ENCODE results near the gene TCL1B.

Gene TCL1B

DNA sequence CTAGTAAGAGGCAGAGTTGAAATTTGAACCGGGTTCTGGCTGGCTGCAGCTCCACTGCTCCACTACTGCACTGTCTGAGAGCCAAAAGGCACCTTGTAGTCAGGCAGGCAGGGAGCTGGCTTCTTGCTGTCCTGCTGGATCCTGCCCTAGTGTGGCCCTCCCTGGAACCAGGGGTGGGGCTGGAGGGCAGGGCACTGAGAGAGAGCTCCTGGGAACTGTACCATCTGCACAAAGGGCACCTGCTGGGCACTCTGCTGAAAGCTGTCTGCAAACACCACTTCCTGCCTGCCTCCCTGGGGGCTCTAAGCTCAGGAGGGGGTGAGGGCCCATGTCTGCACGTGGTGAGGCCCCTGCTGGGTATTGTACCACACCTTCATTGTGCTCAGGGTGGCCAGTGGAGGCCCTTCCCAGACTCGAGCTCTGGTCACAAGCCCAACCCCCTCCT is 19.0 kb upstream of the TCL1B start:
- DNase-seq: no peak

DNA sequence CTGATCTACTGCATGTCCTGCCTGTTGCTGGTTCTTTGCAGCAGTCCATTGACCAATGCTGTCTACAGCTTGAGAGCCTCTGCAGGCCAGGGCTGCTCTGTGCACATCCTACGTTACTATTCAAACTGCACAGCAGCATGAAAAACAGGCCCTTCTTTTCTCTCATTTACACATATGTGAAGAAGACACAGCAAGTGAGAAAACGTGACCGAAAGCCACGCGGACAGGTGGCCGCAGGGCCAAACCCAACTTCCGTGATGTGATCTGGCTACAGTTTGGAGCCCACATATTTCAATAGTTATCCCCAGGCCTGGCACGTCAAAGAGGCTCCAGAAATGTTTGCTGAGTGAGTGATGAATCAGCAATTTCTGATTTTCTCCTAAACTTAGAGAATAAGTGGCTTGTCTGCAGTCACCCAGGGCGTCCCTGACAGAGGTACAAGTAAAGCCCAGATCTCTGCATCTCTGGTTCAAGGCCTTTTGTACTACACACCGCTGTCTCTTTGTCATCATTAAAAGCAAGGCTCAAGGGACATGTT is 17.9 kb upstream of the TCL1B start:
- no peak for DNase-seq

DNA sequence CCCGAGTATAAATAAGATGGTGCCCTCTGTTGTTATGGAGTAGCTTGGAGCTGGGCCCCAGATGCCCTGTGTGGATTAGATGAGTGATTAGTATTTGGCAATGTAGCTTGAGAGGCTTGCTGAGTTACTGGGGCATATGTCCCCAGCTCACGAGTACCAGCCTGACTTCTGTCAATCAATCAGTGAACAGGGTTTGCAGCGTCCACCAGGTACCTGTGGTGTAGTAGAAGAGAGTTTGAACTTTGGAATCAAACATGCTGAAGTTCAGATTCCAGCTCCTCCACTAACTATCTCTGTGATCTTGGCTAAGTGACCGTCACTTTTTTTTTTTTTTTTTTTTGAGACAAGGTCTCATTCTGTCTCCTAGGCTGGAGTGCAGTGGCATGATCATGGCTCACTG is 11.6 kb upstream of the TCL1B start:
- no peak for DNase-seq

DNA sequence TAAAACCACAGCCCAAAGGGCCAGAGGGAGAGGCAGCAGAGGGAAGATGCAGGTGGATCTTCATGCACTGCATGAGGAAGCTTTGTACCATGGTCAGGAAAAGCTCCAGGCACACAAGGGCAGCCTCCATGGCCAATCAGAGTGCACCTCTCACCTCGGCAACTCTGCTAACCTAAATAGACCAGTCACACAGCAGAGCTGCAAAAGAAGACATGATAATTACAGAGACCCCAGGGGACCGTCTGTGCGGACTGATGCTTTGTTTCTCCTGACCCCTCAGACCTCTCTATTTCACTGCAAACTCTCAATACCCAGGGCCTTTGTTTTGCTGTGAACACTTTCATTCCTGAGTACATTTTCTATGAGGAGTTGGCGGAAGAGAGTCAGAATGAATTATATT is 10.7 kb upstream of the TCL1B start:
- DNase-seq: no peak

DNA sequence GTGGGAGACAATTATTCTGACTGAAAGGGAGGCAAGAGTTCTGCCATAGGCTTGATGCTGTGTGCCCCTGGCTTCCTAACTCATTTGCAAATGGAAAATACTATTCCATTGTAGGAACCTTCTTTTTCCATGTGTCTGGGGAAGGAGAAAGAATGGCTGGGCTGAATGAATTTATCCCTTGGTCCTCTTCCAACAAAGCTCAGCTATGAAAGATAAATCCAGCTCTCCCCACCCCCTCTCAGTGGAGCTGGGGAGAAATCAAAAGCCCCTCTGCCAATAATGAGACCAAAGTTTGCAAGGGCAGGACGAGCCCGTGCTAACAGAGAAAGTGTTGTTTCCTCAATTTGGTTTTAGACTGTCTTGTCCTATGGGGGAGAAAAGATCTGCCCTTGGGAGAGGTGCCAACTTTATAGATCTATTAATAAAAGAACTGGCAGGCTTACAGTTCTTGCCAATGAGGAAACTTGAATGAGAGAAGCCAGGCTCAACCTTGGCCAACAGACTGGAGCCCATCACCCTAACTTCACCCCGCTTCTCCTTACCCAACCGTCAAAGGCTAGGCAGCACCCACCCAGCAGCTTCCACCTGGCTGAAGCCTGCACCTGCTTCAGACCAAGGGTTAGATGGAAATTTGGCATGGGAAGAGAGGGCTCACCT is 8.9 kb upstream of the TCL1B start:
- no peak for DNase-seq

DNA sequence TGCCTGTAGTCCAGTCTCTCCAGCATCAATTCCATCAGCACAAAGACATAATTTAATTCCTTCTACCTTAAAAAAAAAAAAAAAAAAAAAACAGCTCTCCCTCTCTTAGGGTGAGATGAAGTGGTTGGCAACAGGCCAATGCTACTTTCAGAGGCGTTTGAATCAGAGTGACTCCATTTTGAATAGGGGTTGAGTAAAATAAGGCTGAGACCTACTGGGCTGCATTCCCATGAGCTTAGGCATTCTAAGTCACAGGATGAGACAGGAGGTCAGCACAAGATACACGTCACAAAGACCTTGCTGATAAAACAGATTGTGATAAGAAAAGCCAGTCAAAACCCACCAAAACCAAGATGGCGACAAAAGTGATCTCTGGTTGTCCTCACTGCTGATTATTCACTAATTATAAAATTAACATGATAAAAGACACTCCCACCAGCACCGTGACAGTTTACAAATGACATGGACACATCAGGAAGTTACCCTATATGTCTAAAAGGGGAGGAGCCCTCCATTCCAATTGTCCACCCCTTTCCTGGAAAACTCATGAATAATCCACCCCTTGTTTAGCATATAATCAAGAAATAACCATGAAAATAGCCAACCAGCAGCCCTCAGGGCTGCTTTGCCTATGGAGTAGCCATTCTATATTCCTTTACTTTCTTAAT is 6.9 kb upstream of the TCL1B start:
- DNase-seq: no peak

DNA sequence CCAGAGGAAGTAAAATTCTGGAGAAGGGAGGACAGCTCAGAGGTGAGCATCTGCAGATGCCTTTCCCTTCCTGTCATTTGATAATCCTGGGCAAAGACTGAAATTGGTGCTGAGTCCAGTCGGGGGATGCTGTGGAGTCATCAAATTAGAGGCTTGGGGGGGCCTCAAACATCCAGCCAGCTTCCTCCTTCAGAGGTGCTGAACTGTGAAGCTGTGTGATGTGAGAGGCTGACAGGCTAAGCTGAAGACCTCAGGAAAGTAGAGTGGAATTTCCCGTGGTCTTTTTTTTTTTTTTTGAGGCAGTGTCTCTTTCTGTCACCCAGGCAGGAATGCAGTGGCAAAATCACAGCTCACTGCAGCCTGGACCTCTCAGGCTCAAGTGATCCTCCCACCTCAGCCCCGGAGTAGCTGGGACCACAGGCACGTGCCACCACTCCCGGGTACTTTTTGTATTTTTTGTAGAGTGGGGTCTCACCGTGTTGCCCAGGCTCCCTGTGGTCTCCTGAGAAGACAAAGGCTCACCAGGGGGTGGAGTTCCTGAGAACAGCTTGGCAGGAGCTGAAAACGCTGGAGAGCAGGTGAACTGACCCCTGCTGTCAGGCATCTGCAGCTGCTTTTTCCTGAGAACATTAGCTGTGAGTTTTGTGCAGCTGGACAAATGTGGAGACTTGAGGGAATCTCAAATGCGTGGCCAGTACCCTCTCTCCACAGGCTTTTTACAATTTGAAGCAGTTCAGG is 6.1 kb upstream of the TCL1B start:
- DNase-seq: no peak

DNA sequence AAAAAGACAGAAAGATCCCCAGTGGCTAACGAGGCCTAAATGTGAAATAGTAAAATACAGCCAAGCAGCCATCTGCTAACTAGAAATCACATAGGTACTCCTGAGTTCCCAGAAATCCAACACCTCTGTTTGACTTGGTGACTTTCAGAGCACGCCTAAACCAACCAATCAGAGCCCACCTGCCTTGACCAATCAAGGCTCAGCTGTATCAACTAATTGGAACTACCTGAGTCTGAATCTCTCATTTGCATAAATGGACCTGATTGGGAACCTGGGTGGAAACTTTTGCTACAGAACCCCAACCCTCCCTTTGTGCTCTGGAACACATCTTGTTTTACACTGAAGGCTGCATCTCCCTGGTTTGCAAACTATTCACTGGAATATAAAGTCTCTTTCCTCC is 5.1 kb upstream of the TCL1B start:
- no peak for DNase-seq

DNA sequence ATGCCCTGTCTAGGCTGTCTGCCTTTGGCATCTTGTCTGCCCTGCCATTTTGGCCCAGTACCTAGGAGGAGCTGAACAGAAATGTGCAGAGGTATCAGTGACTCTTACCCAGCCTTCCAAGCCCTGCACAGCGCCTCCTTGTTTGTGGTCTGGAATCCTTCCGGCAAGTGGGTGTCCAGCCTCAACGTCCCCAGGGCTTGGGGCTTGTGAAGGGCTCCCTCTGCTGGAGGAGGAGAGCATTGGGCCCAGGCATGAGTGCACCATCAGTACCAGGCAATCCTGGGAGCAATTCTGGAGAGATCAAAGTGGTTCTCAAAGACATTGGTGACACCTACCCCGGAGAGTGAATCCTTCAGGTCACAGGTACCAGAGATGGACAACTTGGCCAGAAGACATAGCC is 2.4 kb upstream of the TCL1B start:
- no peak for DNase-seq

DNA sequence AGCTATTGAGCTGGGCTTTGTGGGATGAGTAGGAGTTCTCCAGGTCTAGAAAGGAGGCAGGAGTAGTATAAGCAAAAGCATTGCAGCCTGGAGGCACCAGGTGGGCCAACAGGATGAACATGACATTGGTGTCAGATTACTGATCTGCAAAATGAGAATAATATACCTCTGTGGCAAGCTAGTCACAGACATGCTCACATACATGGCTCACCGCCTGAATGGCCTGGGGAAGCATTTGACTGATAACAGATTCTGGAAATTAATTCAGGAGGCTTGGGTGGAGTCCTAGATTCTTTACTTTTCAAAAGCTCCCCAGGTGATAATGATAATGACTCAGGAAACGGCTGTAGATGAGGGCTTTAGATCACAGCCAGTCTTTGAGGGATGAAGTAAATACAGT is 709 bp downstream of the TCL1B start:
- DNase-seq: no peak

DNA sequence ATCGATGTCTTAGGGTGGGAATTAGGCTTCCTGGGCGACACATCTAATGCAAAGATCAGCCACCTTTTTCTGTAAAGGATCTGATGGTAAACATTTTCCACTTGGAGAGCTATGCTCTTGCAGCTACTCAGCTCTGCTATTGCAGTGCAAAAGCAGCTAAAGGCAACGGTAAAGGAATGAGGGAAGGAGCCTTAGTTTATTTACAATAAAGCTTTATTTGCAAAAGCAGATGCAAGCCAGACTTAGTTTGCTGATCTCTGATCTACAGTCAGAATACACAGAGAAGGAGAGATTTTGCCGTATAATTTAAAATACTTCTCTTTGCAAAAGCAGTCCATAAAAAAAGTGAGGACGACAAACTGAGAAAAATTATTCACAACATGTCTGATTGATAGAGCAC is 3.2 kb downstream of the TCL1B start:
- DNase-seq: no peak

DNA sequence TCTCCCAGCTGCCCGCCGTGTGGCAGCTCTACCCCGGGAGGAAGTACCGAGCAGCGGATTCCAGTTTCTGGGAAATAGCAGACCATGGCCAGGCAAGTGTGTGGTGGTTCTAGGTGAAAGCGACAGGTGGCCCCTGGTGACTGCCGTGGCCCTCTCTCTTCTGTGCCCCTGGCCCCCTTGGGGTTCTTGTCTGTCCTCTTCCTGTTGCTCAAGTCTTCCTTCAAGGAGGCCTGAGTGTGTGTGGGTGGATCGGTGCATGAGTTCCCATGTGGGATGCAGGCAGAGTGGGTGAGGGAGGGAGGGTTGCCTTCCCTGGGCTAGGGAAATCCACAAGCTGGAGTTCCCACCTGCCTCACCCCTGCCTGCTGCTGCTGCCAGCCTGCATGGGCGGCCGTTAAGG is 4.6 kb downstream of the TCL1B start:
- no peak for DNase-seq

DNA sequence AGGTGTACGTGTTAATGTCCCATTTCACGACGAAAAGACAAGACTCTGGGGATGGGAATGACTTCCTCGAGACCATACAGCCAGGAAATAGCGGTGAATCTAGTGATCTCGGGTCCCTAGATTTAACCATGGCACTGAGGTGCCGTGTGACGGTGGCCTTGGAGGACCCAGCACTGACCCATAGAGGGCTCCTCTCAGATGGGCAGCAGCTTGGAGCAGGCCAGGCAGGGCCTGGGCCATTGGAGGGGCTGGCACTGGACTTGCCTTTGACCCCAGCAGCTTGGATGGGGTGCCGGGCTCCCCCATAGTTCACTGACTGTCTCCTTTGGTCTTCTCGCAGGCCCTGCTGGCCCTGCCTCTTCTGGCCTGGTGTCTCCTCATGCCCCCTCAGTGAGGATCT is 5.4 kb downstream of the TCL1B start:
- DNase-seq: no peak

DNA sequence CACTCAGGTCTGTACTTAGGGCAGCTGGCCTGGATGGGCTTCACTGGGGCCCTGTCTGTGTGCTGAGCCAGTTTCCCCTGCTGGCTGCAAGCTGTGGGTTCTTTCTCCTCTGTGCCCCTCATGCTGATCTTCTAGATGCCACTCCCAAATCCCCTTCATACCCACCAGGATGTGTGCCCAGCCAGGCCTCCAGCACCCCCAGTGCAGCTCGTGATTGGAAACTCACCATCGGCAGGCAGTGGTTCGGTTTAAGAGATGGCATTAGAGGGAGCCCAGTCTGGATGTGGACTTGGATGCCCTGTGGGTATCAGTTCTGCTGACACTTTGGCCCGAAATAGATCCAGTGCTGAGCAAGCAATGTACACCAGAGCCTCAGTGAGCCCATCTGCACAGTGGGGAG is 5.9 kb downstream of the TCL1B start:
- no peak for DNase-seq

DNA sequence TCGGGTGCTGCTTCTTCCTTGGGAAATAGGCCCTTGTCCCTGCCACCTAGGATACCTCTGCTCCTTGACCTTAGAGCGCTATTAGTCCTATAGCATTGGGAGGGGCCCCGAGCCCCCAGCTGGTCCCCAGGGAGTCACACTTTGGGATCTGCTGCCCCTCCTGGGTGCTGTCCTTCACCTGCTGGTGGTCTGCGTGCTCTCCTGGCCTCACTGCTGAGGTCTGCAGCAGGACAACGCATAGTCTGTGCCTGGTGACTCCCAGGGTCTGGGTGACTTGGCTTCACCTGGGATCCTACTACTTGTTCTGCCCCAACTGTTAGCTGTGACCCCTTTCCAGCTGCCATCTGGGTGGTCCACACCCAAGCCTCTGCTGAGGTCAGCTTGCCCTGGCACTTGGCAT is 8.8 kb downstream of the TCL1B start:
- no peak for DNase-seq

DNA sequence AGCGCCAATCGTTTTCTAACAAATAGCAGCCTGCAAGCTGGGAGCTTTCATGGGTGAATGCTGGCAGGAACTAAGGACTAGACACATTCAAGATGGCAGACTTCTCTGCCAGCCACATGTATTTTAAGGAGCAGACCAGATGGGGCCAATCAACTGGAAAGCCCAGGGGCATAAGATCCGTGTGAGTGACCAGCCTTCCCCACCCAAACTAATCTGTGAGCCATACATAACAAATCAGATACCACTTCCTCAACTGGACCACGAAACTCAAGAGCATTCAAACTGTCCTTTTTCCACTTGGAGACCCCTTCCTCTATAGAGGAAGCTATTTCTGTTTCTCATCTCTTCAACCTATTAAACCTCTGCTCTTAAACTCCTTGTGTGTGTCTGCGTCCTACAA is 9.7 kb downstream of the TCL1B start:
- DNase-seq: no peak

DNA sequence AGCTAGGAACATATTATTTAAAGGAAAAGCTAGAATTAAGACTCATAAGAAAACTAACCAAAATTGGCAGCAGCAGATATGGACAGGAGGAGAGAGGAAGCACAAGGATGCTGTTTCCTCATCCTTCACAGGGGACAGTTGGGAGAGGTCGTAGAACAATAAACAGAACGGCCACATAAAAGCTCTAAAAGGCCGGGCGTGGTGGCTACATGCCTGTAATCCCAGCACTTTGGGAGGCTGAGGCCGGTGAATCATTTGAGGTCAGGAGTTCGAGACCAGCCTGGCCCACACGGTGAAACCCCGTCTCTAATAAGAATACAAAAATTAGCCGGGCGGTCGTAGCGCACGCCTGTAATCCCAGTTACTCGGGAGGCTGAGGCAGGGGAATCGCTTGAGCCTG is 10.5 kb downstream of the TCL1B start:
- no peak for DNase-seq

DNA sequence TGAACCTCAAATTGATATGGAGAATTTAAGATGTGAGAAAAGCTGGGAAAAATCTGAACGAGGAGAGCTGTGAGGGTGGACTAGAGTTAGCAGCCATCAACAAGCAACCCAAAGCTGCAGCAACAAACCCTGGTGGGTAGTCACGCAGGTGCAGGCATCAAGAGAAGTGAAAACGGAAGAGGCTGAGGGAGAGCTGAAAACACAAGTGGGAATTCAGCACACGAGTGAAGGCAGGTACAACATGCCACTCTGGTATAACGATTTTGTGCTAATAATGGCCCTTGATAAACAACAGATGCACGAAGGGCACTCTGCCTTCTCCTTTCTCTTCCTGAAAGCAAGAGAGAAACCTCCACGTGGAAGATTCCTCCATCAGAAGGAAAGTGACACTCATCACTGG is 11.5 kb downstream of the TCL1B start:
- no peak for DNase-seq

DNA sequence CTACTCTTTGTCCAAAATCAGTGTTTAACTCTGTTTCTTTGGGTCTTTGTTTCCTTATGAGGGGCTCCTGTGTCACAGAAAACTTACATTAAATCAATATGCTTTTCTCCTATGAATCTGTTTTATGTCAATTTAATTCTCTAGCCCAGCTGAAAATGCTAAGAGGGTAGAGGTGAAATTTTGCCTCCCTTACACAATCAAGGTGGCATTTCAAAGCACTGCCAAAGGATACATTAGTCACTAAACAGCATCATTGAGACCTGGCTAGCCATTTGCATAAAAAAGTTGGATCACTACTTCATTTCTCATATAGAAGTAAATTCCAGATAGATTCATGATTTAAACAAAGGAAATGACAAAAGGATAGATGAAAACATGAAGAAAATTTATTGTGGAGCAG is 12.1 kb downstream of the TCL1B start:
- DNase-seq: no peak

DNA sequence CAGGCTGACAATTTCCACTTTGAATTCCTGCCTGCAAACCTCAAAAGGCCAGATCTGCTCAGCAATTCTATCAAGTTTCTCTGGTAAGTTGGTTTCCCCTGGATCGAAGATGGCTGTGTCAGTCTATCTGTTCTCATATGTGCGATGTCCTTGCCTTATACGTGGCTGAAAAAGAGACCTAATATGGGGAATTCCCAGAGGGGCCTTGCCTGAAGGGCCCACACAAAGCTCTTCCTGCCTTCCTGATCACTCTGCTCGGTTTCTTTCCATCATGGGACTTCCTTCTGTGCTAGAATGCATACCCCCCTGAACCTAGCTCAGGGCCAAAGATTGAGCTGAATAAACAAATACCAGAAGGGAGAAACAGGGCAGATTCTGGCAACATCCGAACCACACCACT is 13.2 kb downstream of the TCL1B start:
- DNase-seq: no peak

DNA sequence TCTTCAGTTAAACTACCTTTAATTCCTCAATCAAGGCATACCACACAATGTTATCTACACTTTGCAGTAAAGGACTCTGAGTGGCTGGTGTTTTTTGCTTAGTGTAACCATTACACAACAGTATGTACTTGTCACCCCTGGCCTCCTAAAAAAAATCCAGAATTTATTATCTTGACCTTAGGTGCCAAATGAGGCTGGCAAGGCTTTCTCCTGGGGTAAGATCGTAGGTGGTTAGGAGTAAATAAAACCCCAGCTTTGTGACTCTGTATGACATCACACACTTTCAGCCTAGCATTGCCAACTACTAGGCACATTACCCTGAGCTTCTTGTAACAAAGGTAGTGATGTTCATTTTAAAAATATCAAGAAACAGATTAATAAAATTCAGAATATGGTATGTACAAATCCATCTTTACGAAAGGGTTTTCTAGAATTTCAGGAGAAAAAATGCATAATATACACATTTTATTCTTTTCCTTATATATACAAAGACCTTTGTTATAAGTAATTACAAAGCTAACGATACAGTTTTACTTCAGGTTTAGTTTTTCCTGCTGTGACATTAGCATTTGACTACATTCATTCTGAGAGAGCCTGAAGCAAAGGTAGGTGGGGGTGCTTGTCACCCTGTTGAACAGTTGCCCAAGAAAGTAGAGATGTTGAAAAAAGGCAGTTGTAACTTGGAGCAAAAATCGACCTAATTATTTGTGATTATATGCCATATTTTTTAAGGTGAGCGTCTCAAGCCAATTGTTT is 14.2 kb downstream of the TCL1B start:
- no peak for DNase-seq

DNA sequence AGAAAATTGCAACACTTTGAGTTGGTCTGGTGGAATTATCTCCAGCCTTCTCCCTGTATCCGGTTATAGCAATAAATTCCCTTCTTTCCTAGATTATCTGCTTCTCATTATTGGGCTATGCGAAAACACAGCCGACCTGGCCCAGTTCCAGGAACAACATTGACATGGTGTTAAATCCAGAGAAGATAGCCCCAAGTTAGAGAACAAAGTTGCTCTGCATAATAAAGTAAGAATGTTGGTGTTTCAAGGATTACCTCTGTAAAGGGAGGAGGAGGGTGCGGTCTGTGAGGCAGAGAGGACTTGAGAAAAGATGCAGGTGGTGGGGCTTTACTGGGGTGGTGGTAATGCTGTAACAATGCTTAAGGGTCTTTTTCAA is 15.6 kb downstream of the TCL1B start:
- DNase-seq: no peak

DNA sequence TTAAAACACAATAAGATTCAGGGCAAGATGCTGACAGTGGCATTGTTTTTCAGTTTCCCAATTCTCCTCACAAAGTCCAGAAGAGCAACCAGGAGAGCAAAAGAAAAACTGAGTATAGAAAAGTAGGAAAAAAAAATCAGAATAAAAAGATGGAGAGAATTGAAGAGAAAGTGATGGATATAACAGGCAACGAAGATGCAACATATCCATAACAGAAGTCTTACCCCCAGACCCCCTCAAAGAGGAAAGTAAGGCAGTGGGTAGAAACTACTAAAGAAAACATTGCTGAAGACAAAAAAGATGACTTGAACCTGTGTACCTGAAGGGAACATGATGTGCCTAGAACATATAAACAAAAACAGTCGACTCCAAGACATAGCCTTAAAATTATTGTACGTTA is 17.1 kb downstream of the TCL1B start:
- DNase-seq: no peak

DNA sequence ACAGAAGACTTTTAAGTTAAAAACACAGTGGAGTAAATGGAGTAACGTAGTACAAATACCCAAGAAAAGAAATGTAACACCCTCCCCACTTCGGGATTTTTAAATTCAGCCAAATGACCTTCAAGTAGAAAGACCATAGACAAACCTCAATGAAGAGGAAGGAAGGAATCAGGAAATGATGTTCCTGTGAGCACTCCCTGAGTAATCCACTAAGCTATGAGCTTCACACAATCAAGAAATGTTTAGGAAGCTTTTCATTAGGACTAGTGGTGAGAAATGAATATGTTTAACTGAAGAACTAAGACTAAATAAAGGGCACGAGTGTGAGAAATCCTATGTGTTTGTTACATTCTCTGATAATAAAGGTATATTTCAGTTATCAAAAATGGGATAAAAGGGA is 17.6 kb downstream of the TCL1B start:
- no peak for DNase-seq

Measured in NCI-H2029 treated with DMSO at 0.1 percent for 48 hours (cell line).